Type B pancreatic cell (in vitro differentiated cells): ENCODE results near the gene RARA. TPM values are rescaled to one million over a fixed set of nuclear protein-coding genes. Genes with fewer than 3 reads are reported as not detected.
A peak's percentile ranks its signal among the peaks of the same experiment; 100 is the strongest.

ENCODE experiments used
- DNase-seq: peaks from one replicate; pipeline ENCODE4 v3.0.0; 2021; ENCODE audit warnings: mixed read lengths; ENCODE audit not compliant: unreplicated experiment; ENCODE audit errors: extremely low spot score
- H3K27ac Mint-ChIP-seq: 2 replicates; pipeline ENCODE4 v1.8.0; 2021; ENCODE audit warnings: mild to moderate bottlenecking, mixed read lengths
- H3K27me3 Mint-ChIP-seq: 2 replicates; pipeline ENCODE4 v1.8.0; 2021; ENCODE audit warnings: mixed read lengths
- H3K36me3 Mint-ChIP-seq: 2 replicates; pipeline ENCODE4 v1.8.0; 2021; ENCODE audit warnings: mixed read lengths
- H3K4me1 Mint-ChIP-seq: one replicate; pipeline ENCODE4 v1.8.0; 2021; ENCODE audit warnings: mixed read lengths; ENCODE audit not compliant: unreplicated experiment
- H3K4me3 Mint-ChIP-seq: 2 replicates; pipeline ENCODE4 v1.8.0; 2021; ENCODE audit warnings: mild to moderate bottlenecking, mixed read lengths
- H3K9me3 Mint-ChIP-seq: 2 replicates; pipeline ENCODE4 v1.8.0; 2021; ENCODE audit warnings: mixed read lengths
- total RNA-seq: library from RNA; stranded (reverse); gene quantifications from 2 replicates; pipeline ENCODE4 v1.2.1, GENCODE V29; 2021; ENCODE audit warnings: low replicate concordance
- TF ChIP-seq, protein P1 (sequence below): fragments of 200-600 bp; sonication (generic); conservative IDR thresholded peaks from 2 replicates; pipeline ENCODE4 v1.5.0; 2021; ENCODE audit warnings: antibody characterized with exemption, mild to moderate bottlenecking

The RARA gene
- total RNA-seq, 1 donor from 2014 or later, result 34.3 TPM

DNA sequence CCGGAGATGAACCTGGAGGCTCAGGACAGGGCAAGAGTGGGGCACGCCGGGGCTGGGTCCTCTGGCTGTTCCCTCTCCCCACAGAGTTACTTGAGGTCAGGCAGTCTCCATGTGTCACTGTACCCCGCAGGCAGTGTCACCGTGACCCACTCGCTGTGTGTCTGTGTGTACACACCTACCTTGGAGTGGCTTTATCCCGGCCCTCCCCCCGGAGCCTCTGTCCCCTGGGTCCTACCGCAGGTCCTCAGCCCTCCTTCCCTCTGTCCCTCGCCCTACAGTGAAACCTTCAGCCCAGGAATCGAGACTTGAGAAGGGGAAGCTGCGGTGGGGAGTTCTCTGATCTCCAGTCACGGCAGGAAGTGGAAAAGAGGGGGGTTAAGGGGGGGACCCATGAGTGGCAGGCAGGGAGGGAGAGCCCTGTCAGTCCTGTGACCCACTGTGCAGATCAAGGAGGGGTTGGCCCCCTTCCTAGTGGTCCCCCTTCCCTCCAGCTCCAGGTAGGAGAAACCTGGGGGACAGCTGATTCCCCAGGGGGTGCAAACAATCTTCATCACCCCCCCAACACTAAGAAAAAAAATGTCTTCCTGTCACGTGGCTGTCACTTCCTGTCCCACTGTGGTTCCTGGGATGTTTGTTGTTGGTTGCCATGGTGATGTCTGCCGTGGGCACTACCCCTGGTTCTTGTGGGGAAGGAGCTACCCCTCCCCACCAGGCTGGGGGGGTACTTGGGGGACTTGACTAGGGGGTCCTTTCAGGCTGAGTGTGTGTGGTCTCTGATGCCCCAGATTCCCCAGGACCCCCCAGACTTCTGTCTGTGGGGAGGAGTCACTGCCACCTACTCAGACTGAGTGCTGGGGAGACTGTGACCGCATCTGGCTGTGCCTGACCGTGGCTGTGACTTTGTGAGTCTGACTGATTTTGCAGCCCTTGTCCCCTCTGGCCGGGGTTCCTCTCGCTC, 13.7 kb downstream of the RARA start:
- Mint-ChIP-seq H3K9me3 (no peaks in the 10 kb centered on the region), H3K27ac (peak overlapping the region; percentile 73), H3K27me3 (no peaks in the 10 kb centered on the region), H3K4me1 (peaks cover 60% of the 10 kb centered on the region), H3K4me3 (peak overlapping the region; percentile 68), H3K36me3 (no peaks in the 10 kb centered on the region)
- no peak for DNase-seq
- TF ChIP-seq, protein P1, sequence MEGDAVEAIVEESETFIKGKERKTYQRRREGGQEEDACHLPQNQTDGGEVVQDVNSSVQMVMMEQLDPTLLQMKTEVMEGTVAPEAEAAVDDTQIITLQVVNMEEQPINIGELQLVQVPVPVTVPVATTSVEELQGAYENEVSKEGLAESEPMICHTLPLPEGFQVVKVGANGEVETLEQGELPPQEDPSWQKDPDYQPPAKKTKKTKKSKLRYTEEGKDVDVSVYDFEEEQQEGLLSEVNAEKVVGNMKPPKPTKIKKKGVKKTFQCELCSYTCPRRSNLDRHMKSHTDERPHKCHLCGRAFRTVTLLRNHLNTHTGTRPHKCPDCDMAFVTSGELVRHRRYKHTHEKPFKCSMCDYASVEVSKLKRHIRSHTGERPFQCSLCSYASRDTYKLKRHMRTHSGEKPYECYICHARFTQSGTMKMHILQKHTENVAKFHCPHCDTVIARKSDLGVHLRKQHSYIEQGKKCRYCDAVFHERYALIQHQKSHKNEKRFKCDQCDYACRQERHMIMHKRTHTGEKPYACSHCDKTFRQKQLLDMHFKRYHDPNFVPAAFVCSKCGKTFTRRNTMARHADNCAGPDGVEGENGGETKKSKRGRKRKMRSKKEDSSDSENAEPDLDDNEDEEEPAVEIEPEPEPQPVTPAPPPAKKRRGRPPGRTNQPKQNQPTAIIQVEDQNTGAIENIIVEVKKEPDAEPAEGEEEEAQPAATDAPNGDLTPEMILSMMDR, result no peak

DNA sequence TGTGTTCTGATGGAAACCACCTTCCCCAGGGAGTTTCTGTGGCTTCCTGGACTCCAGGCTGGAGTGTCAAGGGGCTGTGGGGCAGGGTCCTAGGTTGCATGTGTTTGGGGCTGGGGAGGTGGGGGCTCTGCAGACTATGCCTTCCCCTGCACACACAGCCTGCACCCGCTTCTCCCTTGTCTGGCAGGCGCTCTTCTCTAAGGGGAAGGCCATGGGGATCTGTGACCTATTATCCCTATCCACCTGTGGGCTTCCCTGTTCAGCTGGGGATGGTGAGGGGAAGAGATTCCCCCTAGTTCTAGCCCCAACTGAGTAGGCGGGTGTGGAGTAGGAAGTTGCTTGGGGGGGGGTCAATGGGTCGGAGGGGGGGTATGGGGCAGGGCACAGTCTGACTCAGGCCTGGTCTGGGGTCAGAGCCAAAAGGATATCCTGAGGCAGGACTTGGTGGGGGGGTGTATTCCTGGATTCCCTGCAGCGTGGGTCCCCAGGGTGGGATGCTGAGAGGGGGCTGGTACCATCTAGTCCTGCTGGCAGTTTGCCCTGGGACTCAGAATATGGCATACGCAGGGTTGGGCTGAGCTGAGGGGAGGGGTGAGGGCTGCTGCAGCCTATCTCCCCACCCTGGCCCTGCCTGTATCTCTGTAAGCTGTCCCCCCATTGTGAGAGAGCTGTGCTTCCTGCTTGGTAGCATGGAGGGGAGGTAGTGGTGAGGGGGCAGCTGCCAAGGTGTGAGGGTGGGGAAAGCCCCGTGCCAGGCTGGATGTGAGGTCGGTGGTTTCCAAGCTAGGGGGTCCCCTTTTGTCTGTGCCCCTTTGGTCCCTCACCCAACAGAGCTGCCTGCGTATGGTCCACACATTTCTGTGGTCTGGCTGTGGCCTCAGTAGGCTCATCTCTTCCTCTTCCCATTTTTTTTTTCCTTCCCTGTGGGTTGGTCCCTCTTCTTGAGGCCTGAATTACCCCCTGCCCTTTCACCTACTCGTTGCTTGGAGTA, 14.7 kb downstream of the RARA start:
- Mint-ChIP-seq H3K4me3 (peak overlapping the region; percentile 68), H3K27ac (peak overlapping the region; percentile 73), H3K36me3 (no peaks in the 10 kb centered on the region), H3K9me3 (no peaks in the 10 kb centered on the region), H3K4me1 (peaks cover 59% of the 10 kb centered on the region), H3K27me3 (no peaks in the 10 kb centered on the region)
- no peak for DNase-seq
- TF ChIP-seq, protein P1, result no peak

DNA sequence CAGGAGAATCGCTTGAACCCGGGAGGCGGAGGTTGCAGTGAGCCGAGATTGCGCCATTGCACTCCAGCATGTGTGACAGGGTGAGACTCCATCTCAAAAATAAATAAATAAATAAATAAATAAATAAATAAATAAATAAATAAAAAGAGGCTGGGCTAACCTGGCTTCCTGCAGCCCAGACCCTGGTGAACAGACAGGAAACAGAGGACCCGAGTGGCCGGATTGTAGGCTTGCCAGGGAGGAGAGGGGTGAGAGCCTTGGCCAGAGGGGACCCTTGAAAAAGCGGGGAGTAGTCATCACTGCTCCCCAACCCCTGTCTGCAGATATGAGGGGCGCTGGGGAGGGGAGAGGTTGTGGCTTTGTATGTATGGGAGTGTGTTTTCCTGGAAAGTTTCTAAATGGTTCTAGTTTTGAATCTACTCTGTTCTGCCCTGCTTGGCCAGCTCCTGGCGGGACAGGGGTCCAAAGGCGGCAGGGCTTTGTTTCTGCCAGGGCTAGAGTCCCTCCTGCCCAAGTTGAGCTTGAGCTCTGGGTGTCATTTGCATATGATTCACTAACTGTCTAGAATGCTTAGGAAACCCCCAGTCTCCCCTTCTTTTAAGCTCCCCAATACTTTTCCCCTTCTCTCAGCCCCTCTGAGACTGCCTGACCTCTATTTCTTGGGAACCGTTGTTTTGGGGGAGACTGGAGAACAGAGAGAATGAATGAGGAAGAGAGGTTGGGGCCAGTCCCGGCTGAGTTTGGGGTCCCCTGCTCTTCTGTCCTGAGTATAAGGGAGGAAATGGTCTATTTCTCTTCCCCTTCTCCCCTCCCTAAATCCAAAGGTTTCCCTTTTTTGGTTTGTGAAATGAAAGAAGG, 16.4 kb downstream of the RARA start:
- H3K4me1 Mint-ChIP-seq, result peaks cover 47% of the 10 kb centered on the region
- H3K27ac Mint-ChIP-seq, result no peak overlapping the region
- no peak overlapping the region for H3K4me3 Mint-ChIP-seq
- TF ChIP-seq, protein P1, result no peak
- no peak for DNase-seq
- no peaks in the 10 kb centered on the region for H3K9me3 Mint-ChIP-seq
- no peaks in the 10 kb centered on the region for H3K27me3 Mint-ChIP-seq
- H3K36me3 Mint-ChIP-seq, result no peaks in the 10 kb centered on the region

DNA sequence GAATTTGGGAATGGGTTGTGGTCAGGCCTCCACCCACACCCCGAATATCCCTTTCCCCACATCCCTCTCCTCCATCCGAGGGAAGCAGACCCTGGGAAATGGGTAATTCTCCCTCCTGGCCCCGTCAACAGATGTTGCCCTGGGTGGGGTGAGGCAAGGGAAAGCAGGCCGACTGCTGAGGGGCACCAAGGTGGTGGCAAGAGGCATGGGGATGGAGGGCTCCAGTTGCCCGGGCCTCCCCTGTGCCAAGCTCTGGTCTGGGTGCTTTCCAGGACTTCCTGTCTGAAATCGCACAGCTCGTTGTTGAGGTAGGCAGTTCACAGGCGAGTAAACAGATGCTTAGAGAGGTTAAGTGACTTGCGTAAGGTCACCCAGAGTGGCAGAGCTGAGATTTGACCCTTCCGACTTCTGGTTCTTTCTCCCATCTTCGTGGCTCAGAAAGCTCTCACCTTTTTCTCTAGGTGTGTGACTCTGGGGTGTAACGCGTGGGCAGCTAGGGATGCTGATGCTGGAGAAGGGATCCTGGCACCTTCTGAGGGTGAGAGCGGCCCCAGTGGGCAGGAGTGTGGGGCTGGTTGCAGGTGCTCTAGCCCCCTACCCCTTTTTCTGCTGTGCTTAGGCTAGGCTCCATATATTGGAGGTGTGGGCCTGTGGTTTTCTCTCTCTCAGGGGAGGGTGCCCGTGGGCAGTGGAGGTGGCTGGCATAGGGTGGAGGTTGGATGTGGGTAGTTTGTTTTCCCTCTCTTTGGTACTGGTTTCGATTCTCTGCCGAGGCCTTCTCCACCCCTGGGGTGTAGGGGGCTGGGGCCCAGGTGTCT, 17.2 kb downstream of the RARA start:
- Mint-ChIP-seq H3K4me3 (no peak overlapping the region), H3K9me3 (no peaks in the 10 kb centered on the region), H3K27me3 (no peaks in the 10 kb centered on the region), H3K27ac (peak overlapping the region; percentile 39), H3K4me1 (peaks cover 44% of the 10 kb centered on the region), H3K36me3 (peaks cover 2% of the 10 kb centered on the region)
- DNase-seq, result no peak
- TF ChIP-seq, protein P1, result no peak
